Duodenal mucosa (tissue), 2 donors: ENCODE data around the gene MOB3A.

ENCODE experiments used
- H3K27ac ChIP-seq: one replicate; pipeline ENCODE4 v1.7.0; 2013; ENCODE audit warnings: low read depth, low read length
- H3K27me3 ChIP-seq, 2 donors: one replicate each; pipeline ENCODE4 v1.7.0; 2013; ENCODE audit warnings: low read length in 2 of 2, control low read depth in 1 of 2; ENCODE audit not compliant: insufficient read depth in 2 of 2, control insufficient read depth in 1 of 2
- H3K36me3 ChIP-seq, 2 donors: one replicate each; pipeline ENCODE4 v1.7.0; 2013; ENCODE audit warnings: low read length in 2 of 2, control low read depth in 1 of 2; ENCODE audit not compliant: insufficient read depth in 2 of 2, control insufficient read depth in 1 of 2
- H3K4me1 ChIP-seq, 2 donors: one replicate each; pipeline ENCODE4 v1.7.0; 2013; ENCODE audit warnings: low read length in 2 of 2, control low read depth in 1 of 2; ENCODE audit not compliant: insufficient read depth in 2 of 2, control insufficient read depth in 1 of 2
- H3K4me3 ChIP-seq, 2 donors: one replicate each; pipeline ENCODE4 v1.7.0; 2013; ENCODE audit warnings: low read length in 2 of 2, low read depth in 1 of 2
- H3K9ac ChIP-seq, 2 donors: one replicate each; pipeline ENCODE4 v1.7.0; 2013; ENCODE audit warnings: low read length in 2 of 2, low read depth in 1 of 2
- H3K9me3 ChIP-seq, 2 donors: one replicate each; pipeline ENCODE4 v1.7.0; 2013; ENCODE audit warnings: low read length in 2 of 2, control low read depth in 1 of 2; ENCODE audit not compliant: control insufficient read depth in 1 of 2

Gene MOB3A

GRCh38 chr19:2046046-2046907 is 49.8 kb downstream of the MOB3A start:
- Histone ChIP-seq H3K4me3 (no peak overlapping the region), H3K27ac (no peak overlapping the region), H3K4me1 (peaks cover 63 to 76% of the 10 kb centered on the region in 2 donors), H3K9me3 (no peaks in the 10 kb centered on the region), H3K36me3 (peaks cover 15 to 46% of the 10 kb centered on the region in 2 donors), H3K27me3 (no peaks in the 10 kb centered on the region), H3K9ac (no peak overlapping the region)

DNA sequence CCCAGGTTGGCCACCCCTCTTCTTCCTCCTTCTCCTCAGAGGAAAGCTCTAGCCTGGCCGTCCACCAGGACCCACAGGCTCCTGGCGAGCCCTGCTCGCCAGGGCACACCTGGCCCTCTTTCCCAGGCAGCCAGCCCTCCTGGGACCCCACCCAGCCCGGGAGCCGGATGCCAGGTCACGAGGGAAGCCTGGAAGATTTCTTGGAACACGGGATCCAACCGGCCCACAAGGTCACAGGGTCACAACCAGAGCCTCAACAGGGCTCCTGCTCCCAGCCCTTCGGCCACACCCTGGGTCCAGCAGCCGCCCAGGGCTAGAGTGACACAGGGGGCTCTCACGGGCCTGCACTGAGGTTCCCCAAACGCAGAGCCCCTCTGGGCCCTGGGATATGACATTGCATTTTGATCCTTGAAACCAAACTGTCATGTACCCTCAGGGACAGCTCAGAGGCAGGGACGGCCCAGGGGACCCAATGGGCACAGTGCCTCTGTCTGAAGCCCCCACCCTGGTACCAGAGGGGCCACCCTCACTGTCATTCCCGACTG is 50.6 kb downstream of the MOB3A start:
- H3K9me3 ChIP-seq = no peaks in the 10 kb centered on the region
- H3K9ac ChIP-seq = no peak overlapping the region
- H3K36me3 ChIP-seq = peaks cover 22 to 53% of the 10 kb centered on the region in 2 donors
- H3K4me3 ChIP-seq = no peak overlapping the region
- peaks cover 70 to 82% of the 10 kb centered on the region in 2 donors for H3K4me1 ChIP-seq
- H3K27me3 ChIP-seq = no peaks in the 10 kb centered on the region
- H3K27ac ChIP-seq = peak overlapping the region; percentile 20

DNA sequence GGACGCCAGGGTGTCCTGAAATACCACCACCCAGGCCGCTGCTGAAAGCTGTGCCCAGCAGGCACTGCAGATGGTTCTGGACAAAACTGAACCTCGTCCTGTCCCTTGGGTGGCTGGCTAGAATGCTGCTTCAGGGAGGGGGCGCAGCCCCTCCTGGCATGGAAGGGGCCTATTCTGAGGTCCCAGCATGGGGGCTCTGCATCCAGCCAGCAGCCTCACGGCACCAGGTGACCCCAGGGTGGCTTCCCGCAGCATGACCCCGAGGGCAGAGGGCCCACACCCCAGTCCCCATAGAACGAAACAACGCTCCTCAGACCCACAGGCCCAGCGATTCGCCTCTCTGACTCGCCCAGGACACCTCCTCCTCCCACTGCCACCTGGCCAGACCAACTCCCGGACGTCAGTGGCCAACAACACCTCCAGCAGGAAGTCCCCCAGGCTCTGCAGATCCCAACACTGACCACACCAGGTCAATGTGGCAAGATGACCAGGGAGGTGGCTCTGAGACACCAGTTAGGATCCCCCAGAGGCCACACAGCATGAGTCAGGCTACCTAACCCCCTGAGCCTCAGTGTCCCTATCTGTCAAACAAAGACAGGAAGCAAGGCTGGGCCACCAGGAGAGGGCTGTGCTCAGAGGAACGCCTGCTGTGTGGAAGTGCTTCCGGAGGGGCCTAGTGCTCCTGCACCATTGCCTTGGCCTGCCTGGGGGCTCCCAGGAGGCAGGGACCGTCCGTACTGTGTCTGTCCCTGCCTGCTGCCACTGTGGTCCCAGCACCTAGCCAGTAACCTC is 51.2 kb downstream of the MOB3A start:
- peaks cover 29 to 60% of the 10 kb centered on the region in 2 donors for H3K36me3 ChIP-seq
- H3K4me3 ChIP-seq = no peak overlapping the region
- H3K9me3 ChIP-seq = no peaks in the 10 kb centered on the region
- H3K9ac ChIP-seq = no peak overlapping the region
- no peak overlapping the region for H3K27ac ChIP-seq
- no peaks in the 10 kb centered on the region for H3K27me3 ChIP-seq
- peaks cover 72 to 81% of the 10 kb centered on the region in 2 donors for H3K4me1 ChIP-seq

GRCh38 chr19:2043961-2044708 is 52.0 kb downstream of the MOB3A start:
- Histone ChIP-seq H3K27me3 (no peaks in the 10 kb centered on the region), H3K4me3 (no peak overlapping the region), H3K4me1 (peaks cover 67 to 73% of the 10 kb centered on the region in 2 donors), H3K27ac (no peak overlapping the region), H3K36me3 (peaks cover 34 to 63% of the 10 kb centered on the region in 2 donors), H3K9me3 (no peaks in the 10 kb centered on the region), H3K9ac (no peak overlapping the region)

- peak overlapping the region; percentile 75 to 76 for H3K9ac ChIP-seq
- no peaks in the 10 kb centered on the region for H3K27me3 ChIP-seq
- H3K4me3 ChIP-seq = no peak overlapping the region
- no peaks in the 10 kb centered on the region for H3K9me3 ChIP-seq
- peaks cover 58 to 65% of the 10 kb centered on the region in 2 donors for H3K4me1 ChIP-seq
- H3K27ac ChIP-seq = peak overlapping the region; percentile 96
- peaks cover 34 to 63% of the 10 kb centered on the region in 2 donors for H3K36me3 ChIP-seq
Measured at GRCh38 chr19:2043251-2043641, 52.9 kb downstream of the MOB3A start.

- H3K27me3 ChIP-seq = no peaks in the 10 kb centered on the region
- H3K9me3 ChIP-seq = no peaks in the 10 kb centered on the region
- H3K27ac ChIP-seq = peak overlapping the region; percentile 96
- peak overlapping the region; percentile 75 to 76 for H3K9ac ChIP-seq
- H3K4me1 ChIP-seq = peaks cover 52 to 59% of the 10 kb centered on the region in 2 donors
- H3K4me3 ChIP-seq = peak overlapping the region; percentile 50 to 60
- H3K36me3 ChIP-seq = peaks cover 34 to 63% of the 10 kb centered on the region in 2 donors
Measured at GRCh38 chr19:2042485-2043250, 53.5 kb downstream of the MOB3A start.

DNA sequence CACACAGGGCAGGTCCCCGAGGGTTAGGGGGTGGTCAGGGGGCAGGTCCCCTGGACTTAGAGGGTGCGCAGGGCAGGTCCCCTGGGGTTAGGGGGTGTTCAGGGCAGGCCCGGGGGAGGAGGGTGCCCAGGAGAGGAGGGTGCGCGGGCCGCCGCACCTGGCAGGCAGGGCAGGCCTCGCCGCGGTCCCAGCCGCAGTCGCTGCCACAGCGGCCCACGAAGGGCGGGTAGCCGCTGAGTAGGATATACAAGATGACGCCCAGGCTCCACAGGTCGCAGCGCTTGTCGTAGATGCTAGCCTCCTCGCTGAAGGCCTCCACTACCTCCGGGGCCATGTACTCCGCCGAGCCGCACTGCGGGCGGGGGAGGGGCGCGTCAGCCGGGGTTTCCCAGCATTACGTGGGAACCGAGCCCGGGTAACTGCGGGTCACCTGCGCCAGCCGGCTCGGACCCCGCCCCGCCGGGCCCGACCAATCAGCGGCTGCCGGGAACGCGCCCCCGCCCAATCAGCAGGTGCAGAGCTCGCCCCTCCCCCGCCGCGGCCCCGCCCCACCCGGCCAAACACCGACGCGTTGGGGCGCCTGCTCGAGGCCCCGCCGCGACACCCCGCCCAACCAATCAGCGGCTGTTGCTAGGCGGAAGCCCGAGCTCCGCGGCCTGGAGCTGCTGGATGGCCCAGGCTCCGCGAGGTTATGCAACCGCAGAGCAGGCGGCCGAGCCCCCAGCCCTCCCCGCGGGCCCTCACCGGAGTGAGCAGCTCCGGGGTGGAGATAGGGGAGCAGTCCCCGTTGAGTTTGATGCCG is 54.2 kb downstream of the MOB3A start:
- H3K27me3 ChIP-seq = no peaks in the 10 kb centered on the region
- peak overlapping the region; percentile 81 for H3K9ac ChIP-seq
- peaks cover 44 to 51% of the 10 kb centered on the region in 2 donors for H3K4me1 ChIP-seq
- peaks cover 34 to 63% of the 10 kb centered on the region in 2 donors for H3K36me3 ChIP-seq
- H3K4me3 ChIP-seq = peak overlapping the region; percentile 51 to 67
- peak overlapping the region; percentile 96 for H3K27ac ChIP-seq
- H3K9me3 ChIP-seq = no peaks in the 10 kb centered on the region

DNA sequence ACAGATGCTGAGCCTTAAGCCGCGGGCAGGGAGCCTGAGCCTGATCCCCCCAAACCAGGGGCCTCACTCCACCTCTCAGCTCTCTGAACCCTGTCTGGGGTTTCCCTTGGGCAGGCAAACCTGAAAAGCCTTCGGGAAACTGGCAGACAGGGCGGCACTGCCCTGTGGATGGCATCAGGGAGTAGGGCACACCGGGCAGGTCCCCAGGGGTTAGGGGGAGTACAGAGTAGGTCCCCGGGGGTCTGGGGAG is 54.8 kb downstream of the MOB3A start:
- H3K4me1 ChIP-seq = peaks cover 39 to 46% of the 10 kb centered on the region in 2 donors
- peak overlapping the region; percentile 81 for H3K9ac ChIP-seq
- no peaks in the 10 kb centered on the region for H3K9me3 ChIP-seq
- no peaks in the 10 kb centered on the region for H3K27me3 ChIP-seq
- peak overlapping the region; percentile 91 for H3K27ac ChIP-seq
- H3K36me3 ChIP-seq = peaks cover 29 to 60% of the 10 kb centered on the region in 2 donors
- peak overlapping the region; percentile 51 to 67 for H3K4me3 ChIP-seq
